Measurements from ENCODE around the gene CTBP2. TPM values are rescaled to one million over a fixed set of nuclear protein-coding genes. Genes with fewer than 3 reads are reported as not detected.

Gene CTBP2
- total RNA-seq, 1 donor from 2014 or later, result 0.23 TPM

DNA sequence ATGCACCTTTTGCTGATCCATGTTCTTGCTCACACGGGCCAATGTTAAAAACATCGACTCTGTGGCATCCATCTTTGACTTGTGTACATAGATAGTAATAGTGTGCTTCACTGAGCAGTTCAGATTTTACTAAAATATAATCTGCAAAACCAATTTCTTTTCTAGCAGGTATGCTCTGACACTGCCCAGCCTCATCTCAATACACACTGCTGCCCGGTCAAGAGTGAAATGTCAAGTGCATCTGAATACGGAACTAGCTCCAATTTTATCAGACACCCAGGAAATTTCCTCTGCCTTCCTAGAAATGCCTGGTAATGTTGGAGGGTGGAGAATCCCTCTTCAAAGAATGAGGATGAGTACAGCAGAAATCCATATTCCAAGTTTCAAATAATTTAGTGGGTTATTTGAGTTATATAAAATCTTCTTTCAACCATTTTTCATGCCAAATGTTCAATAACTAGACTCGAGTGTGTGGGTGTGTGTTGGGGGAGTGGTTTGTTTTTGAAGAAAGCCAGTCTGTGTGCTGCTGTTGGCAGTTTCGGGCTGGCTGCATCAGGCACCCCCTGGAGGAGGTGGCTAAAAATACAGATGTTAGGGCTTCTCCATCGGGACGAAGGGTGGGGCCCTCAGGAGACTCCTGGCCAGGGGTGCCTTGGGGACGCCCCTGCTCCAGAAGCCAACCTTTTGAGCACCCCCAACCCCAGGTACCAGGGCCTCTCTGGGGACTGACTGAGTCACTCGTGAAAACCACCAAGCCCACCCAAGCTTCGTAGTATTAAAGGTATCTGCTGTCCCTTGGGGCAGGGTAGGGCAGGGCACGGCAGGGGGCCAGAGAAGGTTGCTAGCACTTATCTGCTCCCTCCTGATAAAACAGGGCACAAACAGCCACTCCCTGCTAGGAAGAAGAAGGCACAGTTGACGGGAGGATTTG lies 15.4 kb downstream of the CTBP2 start:
- intact Hi-C loops (cut with micrococcal nuclease), result no loop called here

DNA sequence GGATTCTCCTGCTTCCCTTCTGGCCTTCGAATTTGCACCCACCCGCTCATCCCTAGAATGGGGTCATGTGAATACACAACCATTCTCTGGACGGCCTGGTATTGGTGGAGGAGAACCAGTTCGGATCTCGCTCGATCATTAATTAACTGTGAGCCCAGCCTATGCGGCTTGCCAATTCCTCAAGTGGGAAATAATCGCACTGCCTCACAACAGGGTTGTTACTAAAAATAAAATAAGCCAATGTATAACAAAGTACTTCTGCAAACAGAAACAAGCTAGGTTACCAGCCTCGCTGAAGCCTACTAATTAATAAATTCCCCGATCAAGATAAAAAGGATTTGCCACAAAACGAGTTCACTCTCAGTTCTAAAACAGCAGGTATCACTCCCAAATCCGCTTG lies 16.2 kb downstream of the CTBP2 start:
- intact Hi-C loops (cut with micrococcal nuclease), result no loop called here

DNA sequence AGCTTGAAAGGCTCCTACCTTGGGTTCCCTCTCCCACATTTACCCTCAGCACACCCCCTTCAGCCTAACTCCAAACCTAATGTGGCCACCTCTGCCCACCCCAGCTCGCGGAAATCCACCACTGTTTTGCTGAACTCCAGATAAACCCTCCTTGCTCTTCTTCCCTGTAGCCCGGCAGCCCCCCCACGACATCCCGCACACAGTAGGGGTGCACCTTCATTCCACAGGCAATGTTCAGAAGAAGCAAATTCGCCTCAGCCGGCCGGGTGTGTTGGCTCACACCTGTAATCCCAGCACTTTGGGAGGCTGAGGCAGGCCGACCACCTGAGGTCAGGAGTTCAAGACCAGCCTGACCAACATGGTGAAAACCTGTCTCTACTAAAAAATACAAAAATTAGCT lies 17.4 kb downstream of the CTBP2 start:
- intact Hi-C loops (cut with micrococcal nuclease), result no loop called here

DNA sequence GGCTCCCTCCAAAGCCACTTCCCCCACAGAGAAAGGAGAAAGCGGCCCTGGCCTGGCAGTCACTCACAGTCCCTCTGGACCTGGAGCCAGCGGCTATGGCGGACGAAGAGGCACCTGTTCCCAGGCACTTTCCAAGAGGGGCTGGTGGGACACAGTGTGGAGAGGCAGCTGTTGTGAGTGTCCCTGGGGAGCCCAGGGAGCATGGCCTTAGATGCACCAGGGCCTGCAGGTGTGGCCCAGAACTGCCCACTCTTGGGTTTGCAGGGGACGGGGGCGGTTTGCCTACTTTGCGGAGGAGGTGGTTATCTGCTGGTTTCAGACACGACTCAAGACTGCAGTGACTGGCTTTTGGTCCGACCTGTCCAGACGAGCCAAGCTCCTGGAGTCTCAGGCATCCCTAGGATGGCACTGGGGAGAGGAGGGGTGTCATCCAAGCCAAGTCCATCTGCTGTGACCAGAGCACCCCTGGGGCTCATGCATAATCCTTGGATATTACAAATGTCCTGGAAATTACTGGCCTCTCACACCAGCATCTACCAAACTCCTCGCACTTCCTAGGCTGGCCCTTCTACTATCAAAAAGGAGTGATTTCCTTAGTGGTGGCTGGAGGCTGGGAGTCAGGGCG lies 18.4 kb downstream of the CTBP2 start:
- intact Hi-C loops (cut with micrococcal nuclease), result no loop called here

DNA sequence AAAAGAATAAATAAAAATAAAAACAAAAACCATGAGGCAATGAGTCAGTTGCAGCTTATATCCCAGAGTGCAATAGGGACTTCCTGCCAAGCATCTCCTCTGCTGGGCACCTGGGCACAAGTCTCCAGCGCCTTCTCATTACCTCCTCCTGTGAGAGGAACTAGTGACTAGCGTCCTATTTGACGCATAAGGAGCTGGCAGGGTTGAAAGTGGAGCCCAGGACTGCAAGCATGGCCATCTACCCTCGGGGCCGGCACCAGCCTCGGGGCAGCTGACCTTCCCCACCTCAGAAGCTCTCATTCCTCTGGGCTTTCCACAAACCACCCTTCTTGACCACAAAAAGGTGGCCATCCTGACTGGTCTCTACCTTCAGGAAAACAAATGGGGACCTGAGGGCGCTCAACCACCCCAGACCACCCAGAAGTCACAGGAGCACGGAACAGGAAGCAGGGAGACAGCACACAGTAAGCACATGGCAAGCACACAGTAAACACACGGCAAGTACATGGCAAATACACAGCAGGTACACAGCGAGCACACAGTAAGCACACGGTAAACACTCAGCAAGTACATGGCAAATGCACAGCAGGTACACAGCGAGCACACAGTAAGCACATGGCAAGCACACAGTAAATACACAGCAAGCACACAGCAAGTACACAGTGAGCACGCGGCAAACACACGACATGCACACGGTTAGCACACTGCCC lies 19.1 kb downstream of the CTBP2 start:
- intact Hi-C loops (cut with micrococcal nuclease), result no loop called here

- intact Hi-C loops (cut with micrococcal nuclease), result no loop called here
Observed at GRCh38 chr10:125140151-125140550, 20.2 kb downstream of the CTBP2 start.

GRCh38 chr10:125137601-125138438 lies 22.5 kb downstream of the CTBP2 start:
- intact Hi-C loops (cut with micrococcal nuclease), result no loop called here

- intact Hi-C loops (cut with micrococcal nuclease), result no loop called here
Observed at GRCh38 chr10:125136087-125136486, 24.3 kb downstream of the CTBP2 start.

DNA sequence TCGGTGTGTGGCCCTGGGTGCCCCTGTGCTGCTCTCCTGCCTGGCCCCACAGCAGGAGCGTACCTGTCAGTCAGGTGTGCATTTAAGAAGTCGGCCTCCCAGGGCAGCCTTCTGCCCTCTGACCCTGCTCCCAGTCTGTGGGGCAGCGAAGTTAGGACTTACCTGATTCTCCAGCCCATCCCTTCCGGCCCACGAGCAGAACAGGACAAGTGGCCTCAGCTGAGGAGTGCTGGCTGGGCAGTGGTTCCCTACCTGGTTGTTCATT lies 24.7 kb downstream of the CTBP2 start:
- intact Hi-C loops (cut with micrococcal nuclease), result no loop called here

DNA sequence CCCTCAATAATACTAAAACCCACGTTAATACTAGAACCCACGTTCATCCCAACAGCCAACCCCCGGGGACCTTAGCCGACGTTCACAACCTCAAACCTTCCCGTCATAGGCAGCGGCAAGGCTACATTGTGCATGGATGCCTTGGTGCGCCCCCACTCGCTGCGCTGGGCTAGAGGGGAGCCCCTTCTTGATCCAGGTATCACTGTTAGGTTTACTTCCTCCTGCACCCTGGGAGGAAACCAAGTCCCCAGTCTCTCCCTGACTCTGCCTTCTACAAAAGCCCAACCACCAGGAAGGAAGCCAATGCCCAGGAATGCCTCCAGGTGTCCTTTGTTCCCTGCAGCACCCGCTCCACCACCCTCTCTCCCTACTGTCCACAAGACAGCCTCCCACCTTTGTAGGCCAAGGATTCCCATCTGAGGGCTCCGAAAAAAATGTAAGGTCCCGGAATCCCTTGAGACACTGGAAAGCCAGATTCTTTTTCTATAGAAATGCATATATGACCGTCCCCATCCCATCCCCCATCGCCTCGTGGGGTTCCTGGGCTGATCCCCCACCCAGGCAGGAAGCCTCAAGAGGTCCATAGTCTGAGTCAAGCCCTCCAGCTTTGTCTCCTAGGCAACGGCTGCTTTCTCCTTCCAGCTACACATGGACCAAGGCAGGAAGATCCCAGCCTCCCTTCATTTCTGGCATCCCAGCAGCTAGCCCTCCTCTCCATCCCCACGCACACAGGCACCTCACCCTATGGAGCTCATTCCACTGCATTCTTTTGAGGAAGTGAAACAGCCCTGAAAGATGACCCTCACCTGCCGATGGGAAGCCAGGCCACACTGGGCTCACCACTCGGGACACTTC lies 25.2 kb downstream of the CTBP2 start:
- intact Hi-C loops (cut with micrococcal nuclease), result no loop called here

- intact Hi-C loops (cut with micrococcal nuclease), result no loop called here
Observed at GRCh38 chr10:125134483-125134848, 25.9 kb downstream of the CTBP2 start.

DNA sequence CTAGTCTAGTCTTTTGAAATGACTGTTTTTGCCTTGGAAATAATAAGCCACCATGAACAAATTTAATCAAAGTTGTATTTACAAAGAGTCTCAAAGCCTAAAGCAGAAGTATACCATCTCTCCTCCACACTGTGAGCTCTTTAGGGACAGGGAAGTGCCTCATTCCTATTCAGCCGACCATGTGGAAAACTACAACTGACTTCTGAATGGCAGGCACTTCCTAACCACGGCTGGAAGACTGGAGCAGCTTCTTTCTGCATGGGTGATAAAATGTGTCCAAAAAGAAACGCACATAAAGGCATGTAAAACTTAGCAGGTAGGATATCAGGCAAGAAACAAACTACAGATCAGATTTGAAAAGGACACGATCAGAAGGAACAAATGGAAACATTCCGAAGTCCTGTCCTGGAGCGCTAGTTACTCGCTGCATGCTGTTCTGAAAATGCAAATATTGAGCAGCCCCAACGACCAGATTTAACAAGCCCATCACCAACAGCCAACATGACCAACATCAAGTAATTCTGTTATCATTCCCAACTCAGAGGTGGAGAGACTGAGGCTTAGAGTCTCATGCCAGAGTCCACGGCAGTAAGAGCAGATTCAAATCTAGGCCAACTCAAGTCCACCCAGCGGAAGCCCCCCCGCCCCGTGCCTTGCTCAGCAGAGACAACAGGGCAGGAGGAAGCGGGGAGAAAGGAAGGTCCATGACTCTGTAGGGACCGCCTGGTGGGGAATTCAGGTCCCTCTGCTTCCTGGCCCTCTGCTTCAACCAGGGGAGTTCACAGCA lies 26.5 kb downstream of the CTBP2 start:
- intact Hi-C loops (cut with micrococcal nuclease), result no loop called here

DNA sequence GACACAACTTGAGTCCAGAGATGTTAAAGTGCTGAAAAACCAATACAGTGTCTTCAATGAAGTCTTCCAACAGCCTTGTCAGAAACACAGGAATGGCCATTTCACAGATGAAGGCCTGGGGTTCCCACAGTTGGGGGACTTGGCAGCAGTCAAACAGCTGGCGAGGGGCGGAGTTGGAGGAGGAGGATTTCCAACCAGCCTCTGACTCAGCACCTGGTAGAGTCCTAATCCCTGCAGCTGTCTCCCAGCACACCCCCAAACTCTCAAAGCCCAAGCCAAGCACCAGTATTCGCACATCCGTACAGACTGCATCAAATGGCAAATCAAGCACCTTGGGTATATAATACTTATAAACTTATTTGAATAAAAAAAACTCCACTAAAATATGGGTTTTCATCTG lies 28.0 kb downstream of the CTBP2 start:
- intact Hi-C loops (cut with micrococcal nuclease), result no loop called here

DNA sequence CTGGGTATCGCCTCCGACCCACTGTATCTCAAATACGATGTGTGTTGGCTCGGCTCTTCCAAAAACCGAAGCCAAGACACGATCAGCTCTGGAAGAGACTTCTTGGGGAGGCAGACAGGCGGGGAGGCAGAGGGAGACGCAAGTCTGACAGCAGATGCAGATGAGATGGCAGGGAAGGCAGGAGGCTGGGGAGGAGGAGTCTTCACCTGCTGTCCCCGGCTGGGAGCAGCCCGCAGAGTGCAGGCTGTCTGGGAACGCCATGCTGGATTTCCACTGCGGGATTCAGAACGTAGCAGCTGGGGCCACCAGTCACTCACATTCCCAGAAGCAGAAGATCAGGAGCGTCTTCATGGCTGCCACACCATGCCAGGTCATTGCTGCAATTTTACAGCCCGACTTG lies 29.4 kb downstream of the CTBP2 start:
- intact Hi-C loops (cut with micrococcal nuclease), result no loop called here

- intact Hi-C loops (cut with micrococcal nuclease), result no loop called here
Observed at GRCh38 chr10:125130260-125130659, 30.1 kb downstream of the CTBP2 start.

DNA sequence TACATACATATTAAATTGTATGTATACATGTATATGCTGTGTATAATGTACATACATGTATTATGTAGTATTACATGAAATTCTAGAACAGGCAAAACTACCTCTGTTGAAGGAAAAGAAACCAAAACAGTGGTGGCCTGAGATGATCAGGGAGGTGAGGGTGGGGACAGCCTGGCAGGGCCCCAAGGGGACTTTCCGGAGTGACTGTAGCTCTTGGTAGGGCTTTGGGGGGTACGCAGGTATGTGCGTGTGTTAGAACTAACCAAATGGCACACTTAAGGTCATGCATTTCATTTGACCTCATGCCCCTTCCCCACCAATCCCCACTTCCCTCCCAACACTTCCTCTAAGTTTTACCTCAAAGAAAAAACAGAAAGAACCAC lies 31.3 kb downstream of the CTBP2 start:
- intact Hi-C loops (cut with micrococcal nuclease), result no loop called here

- intact Hi-C loops (cut with micrococcal nuclease), result no loop called here
Observed at GRCh38 chr10:125128397-125129075, 31.8 kb downstream of the CTBP2 start.

- intact Hi-C loops (cut with micrococcal nuclease), result no loop called here
Observed at GRCh38 chr10:125127986-125128385, 32.4 kb downstream of the CTBP2 start.

GRCh38 chr10:125127110-125127509 lies 33.3 kb downstream of the CTBP2 start:
- intact Hi-C loops (cut with micrococcal nuclease), result no loop called here
